ENCODE data around the gene ACSL4. TPM values are rescaled to one million over a fixed set of nuclear protein-coding genes. Genes with fewer than 3 reads are reported as not detected.

Gene ACSL4
- total RNA-seq, 4 donors from 2014 or later = 25.5 to 53.5 (median 47.0) TPM

GRCh38 chrX:109696146-109696740 lies 36.8 kb downstream of the ACSL4 start:
- TF ChIP-seq CTCF (IDR thresholded peaks at IDR 0.05) (no peak), POLR2A (IDR thresholded peaks at IDR 0.05) (no peak)
- DNase-seq (ENCODE audit: low spot score in 2 of 2) = no peak
- WGBS, 2 donors = 70 to 86% methylated on average over 4 of the region's 4 CpGs
- no peak overlapping the region for H3K4me3 ChIP-seq (ENCODE audit: low read depth, poor library complexity, severe bottlenecking)
- intact Hi-C loops (cut with DNase I; ENCODE audit: low total_unique reads) = no loop called here

- intact Hi-C loops (cut with DNase I; ENCODE audit: low total_unique reads) = no loop called here
- DNase-seq (ENCODE audit: low spot score in 2 of 2) = no peak
- H3K4me3 ChIP-seq (ENCODE audit: low read depth, poor library complexity, severe bottlenecking) = no peak overlapping the region
- 83 to 88% methylated on average over 3 of the region's 3 CpGs for WGBS, 2 donors
- TF ChIP-seq POLR2A (IDR thresholded peaks at IDR 0.05) (no peak), CTCF (IDR thresholded peaks at IDR 0.05) (no peak)
These were observed 37.4 kb downstream of the ACSL4 start for GRCh38 chrX:109695637-109696036.

GRCh38 chrX:109691752-109692151 lies 41.3 kb downstream of the ACSL4 start:
- no peak overlapping the region for H3K4me3 ChIP-seq (ENCODE audit: low read depth, poor library complexity, severe bottlenecking)
- 52 to 67% methylated on average over 2 of the region's 2 CpGs for WGBS, 2 donors
- intact Hi-C loops (cut with DNase I; ENCODE audit: low total_unique reads) = no loop called here
- TF ChIP-seq POLR2A (IDR thresholded peaks at IDR 0.05) (no peak), CTCF (IDR thresholded peaks at IDR 0.05) (no peak)
- DNase-seq (ENCODE audit: low spot score in 2 of 2) = no peak

- DNase-seq (ENCODE audit: low spot score in 2 of 2) = no peak
- no peak for TF ChIP-seq CTCF (IDR thresholded peaks at IDR 0.05)
- TF ChIP-seq POLR2A (IDR thresholded peaks at IDR 0.05) = no peak
- WGBS, 2 donors = 38 to 49% methylated on average over 1 of the region's 1 CpG
- H3K4me3 ChIP-seq (ENCODE audit: low read depth, poor library complexity, severe bottlenecking) = no peak overlapping the region
- intact Hi-C loops (cut with DNase I; ENCODE audit: low total_unique reads) = no loop called here
These were observed 41.8 kb downstream of the ACSL4 start for GRCh38 chrX:109691277-109691676.

GRCh38 chrX:109687903-109688302 lies 45.2 kb downstream of the ACSL4 start:
- 96 to 100% methylated on average over 1 of the region's 1 CpG for WGBS, 2 donors
- no peak overlapping the region for H3K4me3 ChIP-seq (ENCODE audit: low read depth, poor library complexity, severe bottlenecking)
- intact Hi-C loops (cut with DNase I; ENCODE audit: low total_unique reads) = no loop called here
- DNase-seq (ENCODE audit: low spot score in 2 of 2) = no peak
- TF ChIP-seq POLR2A (IDR thresholded peaks at IDR 0.05) (no peak), CTCF (IDR thresholded peaks at IDR 0.05) (no peak)

- no peak for DNase-seq (ENCODE audit: low spot score in 2 of 2)
- 86 to 87% methylated on average over 2 of the region's 2 CpGs for WGBS, 2 donors
- H3K4me3 ChIP-seq (ENCODE audit: low read depth, poor library complexity, severe bottlenecking) = no peak overlapping the region
- intact Hi-C loops (cut with DNase I; ENCODE audit: low total_unique reads) = no loop called here
- no peak for TF ChIP-seq POLR2A (IDR thresholded peaks at IDR 0.05)
- no peak for TF ChIP-seq CTCF (IDR thresholded peaks at IDR 0.05)
These were observed 47.4 kb downstream of the ACSL4 start for GRCh38 chrX:109685656-109686078.

Data from lower leg skin (tissue), 4 donors.